ENCODE results near the gene MUC7.
A peak's percentile ranks its signal among the peaks of the same experiment; 100 is the strongest.
"Not testable (repeated sequence)": the region's sequence is repeated elsewhere in the genome, so short reads cannot be mapped to it uniquely, and the experiment has no call there.

MUC7 gene

DNA sequence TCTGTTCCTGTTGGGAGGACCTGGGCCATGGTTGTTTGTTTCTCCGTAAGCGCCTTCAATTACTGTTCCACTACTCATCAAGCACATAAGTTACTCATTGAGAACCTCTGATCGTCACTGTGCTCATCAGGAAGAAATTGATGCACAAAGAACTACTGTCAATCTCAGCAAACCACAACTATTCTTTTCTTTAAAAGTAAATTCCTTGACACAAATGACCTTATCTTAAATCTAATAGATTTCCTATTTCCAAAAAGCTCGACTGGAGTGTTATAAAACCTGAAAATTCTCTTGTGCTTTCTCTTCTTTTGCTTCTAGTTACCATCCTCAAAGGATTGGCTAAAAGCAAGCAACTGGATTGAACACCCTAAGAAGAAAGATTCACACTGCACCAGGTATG lies at the start of gene MUC7:
Gene MUC7 (plus strand): TSS at position 301 of the 400 bp plus-strand sequence. CDS start 1,825 bp downstream, outside the sequence.
- FAIRE-seq, result no peak

DNA sequence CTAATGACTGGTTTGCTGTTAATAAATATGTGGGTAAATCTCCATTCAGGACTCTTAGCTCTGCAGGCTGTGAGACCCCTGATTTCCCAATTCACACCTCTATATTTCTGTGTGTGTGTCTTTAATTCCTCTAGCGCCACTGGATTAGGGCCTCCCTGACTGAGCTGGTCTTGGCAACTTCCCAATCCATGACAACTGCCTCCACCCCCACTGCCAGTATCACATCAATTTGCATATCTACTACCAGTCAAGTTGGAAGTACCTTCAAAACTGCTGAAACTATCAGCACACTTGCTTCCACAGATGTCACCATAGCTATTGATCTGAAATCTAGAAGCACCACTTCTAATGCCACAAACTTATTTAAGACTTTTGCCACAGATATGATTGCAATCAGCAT lies 46.7 kb upstream of the MUC7 start:
- no peak for FAIRE-seq

DNA sequence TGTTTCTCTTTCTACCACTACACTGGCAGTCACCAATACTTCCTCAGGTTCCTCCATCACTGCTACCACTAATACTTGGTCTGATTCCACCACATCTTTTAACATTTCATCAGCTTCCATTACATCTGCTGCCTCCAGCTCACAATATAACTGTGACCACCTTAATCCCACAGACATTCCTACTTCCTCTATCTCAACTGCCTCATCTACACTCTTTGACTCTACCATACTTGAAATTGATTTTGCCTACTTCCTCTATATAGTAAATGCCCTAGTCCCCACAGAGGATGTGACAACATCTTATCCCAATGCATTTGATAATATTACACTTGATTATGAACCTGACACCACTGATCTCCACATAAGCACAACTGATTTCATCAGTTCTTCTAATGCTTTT lies 45.2 kb upstream of the MUC7 start:
- FAIRE-seq, result no peak

DNA sequence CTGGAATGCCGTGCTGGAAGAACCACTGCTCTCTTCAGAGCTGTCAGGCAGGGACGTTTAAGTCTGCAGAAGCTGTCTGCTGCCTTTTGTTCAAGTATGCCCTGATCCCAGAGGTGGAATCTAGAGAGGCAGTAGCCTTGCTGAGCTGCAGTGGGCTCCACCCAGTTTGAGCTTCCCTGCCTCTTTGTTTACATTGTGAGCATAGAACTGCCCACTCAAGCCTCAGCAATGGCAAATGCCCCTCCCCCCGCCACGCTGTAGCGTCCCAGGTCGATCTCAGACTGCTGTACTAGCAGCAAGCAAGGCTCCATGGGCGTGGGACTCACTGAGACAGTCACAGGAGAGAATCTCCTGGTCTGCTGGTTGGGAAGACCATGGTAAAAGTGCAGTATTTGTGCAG lies 34.8 kb upstream of the MUC7 start:
- FAIRE-seq, result no peak

DNA sequence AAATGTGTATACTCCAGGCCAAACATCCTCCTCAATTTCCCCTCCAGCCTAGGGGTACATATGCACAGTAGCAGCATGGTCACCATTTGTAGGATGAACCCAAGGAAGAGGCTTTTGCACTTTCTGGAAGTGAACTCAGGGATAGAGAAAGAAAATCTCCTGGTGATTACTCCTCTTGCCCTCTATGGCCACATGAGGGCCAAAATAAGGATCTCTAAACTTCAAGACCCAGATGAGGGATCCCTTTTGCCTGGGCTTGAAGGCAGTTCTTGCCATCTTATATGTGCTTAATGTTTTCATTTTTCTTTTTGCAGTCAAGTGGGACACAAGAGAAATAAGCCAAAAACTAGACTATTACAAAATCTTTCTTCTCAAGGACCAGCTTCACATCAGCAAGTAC lies 29.5 kb upstream of the MUC7 start:
- FAIRE-seq, result no peak

DNA sequence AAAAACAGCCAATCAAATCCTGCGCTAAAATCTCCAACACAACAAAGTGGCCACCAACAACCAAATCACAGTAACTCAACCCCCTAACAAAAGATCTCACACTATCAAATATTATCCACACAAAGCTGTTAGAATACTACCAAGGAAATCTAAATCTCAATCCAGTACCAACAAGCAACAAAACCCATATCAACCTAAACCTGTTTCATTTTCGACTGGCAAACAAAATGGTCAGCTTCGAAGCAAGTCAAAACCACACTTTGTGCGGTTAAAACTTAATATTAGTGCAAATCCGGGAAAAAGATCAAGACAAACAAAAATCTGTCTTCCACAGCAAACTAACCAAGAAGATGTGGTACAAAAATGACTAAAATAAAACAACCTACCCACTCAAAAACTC lies 28.7 kb upstream of the MUC7 start:
- no peak for FAIRE-seq

DNA sequence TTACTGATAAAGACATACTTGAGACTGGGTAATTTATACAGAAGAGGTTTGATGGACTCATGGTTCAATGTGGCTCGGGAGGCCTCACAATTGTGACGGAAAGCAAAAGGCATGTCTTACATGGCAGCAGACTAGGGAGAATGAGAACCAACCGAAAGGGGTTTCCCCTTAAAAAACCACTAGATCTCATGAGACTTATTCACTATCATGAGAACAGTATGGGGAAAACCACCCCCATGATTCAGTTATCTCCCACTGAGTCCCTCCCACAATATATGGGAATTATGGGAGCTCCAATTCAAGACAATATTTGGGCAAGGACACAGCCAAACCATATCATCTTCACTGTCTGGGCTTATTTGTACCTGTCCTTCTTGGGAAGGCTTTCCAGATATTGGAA lies 22.8 kb upstream of the MUC7 start:
- FAIRE-seq, result no peak

DNA sequence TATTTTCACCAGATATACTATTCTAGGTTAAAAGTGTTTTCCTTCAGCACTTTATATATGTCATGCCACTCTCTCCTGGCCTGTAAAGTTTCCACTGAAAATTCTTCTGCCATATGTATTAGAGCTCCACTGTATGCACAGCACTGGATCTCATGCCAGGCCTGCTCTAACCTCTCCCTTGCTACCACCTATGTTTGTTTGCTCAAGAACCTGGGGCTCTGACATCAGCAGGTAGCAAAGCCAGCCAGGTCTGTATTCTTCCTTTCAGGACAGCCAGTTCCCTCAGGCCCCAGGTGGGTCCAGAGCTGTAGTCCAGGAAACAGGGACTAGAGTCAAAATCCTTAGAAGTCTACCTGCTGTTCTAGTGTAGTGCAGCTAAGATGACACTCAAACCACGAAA lies 19.1 kb upstream of the MUC7 start:
- no peak for FAIRE-seq

DNA sequence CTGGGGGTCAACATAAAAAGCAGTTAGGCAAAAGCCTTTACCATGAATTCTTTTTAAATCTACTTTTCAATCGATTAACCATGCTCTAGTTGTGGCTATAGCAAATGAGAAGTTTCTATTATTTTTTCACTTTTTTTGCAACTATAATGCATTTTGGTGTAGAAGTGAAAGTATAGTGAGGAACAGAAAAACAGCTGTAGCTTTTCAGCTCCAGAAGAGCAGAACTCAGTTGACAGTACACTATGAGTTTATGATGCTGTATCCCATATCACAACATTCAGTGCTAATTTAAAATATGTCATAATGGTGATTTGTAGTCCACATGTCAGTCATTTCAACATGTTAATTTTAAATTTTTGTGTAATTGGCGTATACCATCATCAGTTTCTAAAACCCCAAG lies 8.7 kb upstream of the MUC7 start:
- no peak for FAIRE-seq

DNA sequence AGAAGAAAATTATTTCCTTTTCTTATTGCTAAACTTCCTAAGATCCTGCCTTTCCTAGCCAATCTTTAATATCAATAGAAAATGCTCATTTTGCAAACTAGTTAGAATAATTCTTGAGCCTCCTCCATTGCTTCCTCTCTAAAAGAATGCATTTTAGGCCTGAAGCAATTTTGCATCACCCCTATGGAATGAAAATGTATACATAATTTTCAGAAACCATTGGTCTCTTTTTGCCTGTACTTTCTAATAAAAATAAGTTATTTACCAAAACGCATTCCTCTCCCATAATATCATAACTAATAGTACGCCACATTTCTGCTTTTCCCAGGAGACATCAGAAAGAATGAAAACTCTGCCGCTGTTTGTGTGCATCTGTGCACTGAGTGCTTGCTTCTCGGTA lies 1.7 kb downstream of the MUC7 start:
- no peak for FAIRE-seq

DNA sequence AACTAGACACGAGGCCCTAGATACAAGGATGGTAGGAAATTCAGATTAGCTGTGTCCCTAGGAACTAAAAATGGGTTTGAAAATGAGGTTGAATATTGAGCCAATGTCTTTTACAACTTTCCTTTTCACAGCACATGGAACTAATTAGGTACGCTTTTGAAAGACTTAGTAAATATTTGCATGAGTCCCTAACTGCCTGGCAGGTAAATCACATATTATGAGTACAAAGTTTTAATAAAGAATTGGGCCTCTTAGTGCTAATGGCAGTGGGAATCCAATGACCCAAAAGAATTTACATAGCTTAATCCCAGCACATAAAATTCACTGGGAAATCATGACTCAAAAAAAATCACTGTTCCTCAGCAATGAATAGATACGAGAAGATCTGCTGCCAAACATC lies 16.8 kb downstream of the MUC7 start:
- no peak for FAIRE-seq

DNA sequence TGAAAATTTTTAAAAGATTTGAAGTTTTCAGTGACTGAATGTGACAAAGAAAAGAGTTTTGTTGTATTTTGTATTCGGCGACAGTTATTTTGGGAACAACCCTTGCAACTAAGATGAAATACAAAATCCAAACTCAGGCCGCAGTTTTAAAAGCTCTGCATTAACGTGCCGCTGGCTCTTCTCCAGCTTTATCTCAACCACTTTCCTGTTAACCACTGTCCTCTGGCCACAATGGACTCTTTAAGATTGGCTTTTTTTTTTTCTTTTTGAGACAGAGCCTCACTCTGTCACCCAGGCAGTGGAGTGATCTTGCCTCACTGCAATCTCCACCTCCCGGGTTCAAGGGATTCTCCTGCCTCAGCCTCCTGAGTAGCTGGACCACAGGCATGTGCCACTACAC lies 24.2 kb downstream of the MUC7 start:
- FAIRE-seq, result no peak

DNA sequence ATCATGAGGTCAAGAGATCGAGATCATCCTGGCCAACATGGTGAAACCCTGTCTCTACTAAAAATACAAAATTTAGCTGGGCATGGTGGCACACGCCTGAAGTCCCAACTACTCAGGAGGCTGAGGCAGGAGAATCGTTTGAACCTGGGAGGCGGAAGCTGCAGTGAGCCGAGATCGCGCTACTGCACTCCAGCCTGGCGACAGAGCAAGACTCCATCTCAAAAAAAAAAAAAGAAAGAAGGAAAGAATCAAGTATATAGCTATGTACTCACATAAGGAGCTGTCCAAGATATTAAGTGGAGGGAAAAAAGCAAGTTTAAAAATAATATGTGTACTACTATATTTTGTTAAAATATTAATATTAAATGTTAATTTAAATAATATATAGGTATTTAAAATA lies 29.8 kb downstream of the MUC7 start:
- not testable (repeated sequence) for FAIRE-seq

DNA sequence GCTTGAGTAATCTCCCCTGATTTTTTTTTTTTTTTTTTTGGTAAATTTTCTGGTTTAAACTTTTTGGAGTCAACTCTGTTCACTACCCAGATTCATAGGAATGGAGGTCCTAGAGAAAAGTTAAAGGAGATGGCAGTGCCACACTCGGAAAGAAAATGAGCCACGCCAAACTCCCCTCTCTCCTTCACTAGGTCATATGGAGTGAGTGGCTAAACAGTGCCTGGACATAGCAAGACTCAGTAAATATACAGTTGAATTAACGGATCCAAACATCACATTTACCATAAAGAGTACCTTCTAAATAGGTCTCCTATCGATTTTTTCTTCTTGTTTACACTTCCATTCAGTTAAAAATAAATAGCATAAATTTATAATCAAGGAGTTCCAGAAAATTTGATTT lies 32.7 kb downstream of the MUC7 start:
- no peak for FAIRE-seq

DNA sequence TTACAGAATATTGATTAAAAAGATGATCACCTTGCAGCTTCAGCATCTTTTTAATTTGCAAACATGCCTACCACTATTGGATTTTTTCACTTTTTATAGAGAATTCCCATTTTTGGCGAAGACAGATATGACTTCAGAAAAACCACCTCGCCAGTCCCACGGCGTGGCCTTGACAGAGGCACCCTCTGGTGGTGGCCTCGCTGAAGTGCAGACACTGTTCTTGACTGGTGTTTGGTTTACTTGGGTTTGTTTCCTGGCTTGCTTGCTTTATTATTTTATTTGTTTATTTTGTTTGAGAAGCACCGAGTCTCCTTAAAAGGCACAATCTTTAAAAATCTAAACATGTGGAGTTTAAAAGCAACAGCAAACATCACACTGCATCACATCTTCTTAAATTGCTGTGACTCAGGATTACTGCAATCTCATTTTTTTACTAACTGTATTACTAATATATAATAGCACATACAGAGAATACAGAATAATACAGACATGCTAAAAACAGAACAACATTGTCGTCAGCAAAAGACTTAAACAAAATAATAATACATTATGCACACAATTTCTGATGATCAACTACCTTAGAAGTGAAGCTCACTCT lies 33.3 kb downstream of the MUC7 start:
- peak; percentile 91 for FAIRE-seq

DNA sequence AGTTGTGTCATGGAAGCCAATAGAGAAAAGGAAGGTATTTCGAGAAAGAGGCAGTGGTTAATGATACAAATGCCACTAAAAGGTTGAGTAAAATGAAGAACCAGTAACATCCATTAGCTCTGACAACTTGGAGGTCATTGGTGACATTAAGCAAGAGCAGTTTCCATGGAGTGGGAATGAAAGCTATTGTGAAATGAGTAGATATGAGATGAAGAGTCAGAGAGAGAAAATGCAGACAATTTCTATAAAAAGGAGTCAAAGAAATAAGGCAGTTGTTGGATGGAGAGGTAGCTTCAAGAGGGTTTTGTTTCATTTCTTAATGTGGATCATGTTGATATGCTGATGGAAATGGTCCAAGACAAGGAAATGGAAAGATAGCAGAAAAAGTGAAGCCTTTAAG lies 36.8 kb downstream of the MUC7 start:
- no peak for FAIRE-seq

DNA sequence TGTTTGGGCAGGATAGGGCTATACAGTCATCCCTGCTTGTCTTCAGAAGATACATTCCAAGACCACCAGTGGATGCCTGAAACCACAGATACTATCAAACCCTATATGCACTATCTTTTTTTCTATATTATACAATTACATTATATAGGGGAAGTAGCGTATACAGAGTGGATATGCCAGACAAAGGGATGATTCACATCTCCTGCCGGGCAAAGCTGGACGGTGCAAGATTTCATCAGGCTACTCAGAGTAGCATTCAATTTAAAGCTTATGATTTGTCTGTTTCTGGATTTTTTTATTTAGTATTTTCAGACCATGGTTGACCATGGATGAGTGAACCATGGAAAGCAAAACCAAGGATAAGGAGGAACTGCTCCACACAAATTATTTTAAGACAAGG lies 39.4 kb downstream of the MUC7 start:
- FAIRE-seq, result no peak

DNA sequence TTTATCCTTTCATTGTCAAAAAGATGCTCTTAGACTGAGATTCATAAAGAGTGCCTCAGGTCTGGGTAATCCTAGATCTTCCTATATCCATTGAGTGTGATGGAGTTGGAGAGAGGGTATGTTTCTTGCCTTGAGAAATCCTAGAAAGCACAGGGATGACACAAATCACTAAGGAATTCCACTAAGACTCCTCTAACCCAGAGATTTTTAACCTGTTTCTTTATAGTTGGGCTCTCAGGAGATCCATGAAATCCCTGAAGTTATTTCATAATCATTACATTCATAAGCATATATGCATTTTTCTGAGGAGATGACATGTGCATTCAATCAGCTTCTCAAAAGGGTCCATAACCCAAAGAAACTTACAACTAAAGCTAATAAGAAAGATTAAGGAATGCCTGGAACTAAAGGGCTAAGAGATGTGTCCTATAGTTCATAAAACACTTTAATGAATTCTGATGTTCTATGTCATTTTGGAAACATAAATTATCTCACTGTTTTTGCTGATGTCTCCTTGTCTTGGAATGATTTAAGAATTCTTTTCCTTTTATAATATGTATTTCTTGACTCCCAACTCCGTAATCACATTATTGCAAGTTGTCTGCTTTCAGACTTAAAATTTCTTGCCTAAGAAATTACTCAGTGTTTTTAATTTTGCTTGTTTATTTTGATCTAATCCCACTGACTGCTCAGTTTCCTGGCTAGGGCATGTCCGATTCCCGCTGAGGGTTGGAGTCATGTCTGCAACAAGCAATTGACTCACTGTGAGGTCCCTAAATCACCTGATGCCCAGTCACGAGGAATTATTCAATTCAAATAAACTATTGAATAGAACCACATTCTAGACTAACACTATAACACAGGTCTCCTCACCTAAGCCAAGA lies 43.6 kb downstream of the MUC7 start:
- no peak for FAIRE-seq

DNA sequence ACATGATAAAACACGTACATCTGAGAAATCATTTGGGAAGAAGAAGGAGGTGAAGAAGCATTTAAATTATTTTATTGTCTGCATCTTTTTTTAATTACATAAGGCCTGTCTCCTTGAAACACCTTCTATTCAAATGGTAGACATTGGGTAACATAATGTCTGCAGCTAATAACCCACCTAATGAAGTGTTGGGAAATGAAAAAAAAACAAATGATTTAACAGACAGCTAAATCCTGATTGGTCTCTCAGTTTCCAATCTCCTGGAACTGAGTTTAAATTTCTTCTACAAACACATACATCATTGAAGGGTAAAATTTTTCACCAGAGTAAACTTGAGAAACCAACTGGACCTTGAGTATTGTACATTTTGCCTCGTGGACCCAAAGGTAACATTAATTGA lies 46.3 kb downstream of the MUC7 start, which contains the start of gene AMTN:
Gene AMTN (plus strand): TSS at position 301 of the 400 bp plus-strand sequence. CDS start 209 bp downstream, outside the sequence.
- no peak for FAIRE-seq

DNA sequence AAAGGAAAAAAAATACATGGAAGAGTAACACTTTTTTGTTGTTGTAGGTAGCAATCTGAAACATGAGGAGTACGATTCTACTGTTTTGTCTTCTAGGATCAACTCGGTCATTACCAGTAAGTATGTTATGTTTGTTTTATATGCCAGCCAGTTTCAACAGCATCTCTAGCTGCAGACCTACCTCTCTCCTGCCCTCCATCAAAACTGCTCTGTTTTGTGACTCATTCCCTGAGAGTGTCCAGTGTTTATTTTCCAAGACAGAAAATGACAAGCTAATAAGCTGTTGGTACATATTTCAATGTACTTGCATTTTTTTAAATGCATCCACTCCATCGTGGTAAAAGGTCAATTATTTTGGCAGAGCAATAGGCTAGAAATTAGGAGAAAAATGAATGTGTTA lies 46.7 kb downstream of the MUC7 start:
- no peak for FAIRE-seq

DNA sequence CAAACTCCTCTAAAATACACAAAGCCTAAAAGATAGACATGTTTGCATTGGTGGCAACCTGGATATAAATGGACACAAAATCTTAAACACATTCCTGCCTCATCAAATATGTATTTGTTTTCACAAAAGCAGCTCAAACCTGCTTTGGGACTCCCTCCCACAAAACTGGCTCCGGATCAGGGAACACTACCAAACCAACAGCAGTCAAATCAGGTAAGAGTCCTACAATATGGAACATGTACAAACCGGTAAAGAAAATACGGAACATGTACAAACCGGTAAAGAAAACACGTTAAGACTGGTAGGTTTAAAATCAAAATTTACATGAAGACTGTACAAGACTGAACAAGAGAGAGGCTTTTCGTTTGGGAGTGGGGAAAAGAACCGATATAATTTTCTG lies 50.6 kb downstream of the MUC7 start:
- FAIRE-seq, result no peak

DNA sequence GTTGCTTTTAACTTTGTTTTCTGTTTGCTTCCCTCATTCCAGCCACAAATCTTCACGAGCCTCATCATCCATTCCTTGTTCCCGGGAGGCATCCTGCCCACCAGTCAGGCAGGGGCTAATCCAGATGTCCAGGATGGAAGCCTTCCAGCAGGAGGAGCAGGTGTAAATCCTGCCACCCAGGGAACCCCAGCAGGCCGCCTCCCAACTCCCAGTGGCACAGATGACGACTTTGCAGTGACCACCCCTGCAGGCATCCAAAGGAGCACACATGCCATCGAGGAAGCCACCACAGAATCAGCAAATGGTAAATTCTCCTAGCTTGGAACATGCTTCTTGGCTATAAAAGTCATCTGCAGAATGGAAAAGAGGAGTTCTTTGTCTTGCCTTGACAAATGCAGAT lies 59.0 kb downstream of the MUC7 start:
- FAIRE-seq, result no peak

DNA sequence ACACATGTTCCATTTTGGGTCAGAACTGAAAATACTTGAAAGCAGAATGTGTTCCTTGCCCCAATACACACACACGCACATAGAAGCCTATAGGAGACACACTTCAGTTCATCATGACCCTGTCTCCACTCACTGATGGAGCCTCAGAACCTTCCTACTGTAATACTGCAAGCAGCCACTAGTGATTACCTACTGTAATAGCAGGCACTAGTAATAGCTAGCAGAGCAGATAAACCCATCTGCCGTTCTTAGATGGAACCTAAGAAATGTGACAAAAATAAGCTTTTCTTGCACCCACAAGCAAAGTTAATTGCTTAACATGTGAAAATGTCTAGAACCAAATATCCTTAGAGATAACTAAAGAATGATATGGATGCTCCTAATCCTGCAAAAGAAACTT lies 60.0 kb downstream of the MUC7 start:
- no peak for FAIRE-seq

All from islet of Langerhans (tissue), 1 donor.